Measurements from ENCODE around the gene FMN2. TPM values are rescaled to one million over a fixed set of nuclear protein-coding genes. Genes with fewer than 3 reads are reported as not detected.

The FMN2 gene
- total RNA-seq, 1 donor from 2014 or later: 0.52 TPM

DNA sequence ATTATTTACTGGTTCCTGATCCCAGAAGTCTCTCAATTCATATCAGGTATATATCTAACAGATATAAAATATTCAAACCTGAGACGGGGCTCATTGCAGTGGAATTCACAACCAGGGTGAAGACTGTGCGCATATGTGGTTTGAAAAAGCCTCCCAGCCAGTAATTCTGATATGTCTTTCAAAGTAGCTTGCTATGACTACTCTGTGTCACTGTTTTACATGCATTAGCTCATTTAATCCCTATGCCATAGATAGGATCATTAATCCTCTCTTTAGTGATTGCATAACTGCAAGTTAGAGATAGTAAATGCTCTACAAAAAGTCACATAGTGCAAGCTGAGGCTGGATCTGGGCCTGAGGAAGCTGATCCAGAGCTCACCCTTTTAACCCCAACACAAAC is 251.4 kb downstream of the FMN2 start:
- Histone ChIP-seq H3K27me3 (no peaks in the 10 kb centered on the region), H3K4me3 (no peak overlapping the region), H3K9me3 (no peaks in the 10 kb centered on the region), H3K4me1 (no peaks in the 10 kb centered on the region), H3K27ac (no peak overlapping the region), H3K36me3 (no peaks in the 10 kb centered on the region)
- no peak for ATAC-seq
- intact Hi-C loops (cut with DNase I): no loop called here
- DNase-seq: no peak
- TF ChIP-seq, protein P1, sequence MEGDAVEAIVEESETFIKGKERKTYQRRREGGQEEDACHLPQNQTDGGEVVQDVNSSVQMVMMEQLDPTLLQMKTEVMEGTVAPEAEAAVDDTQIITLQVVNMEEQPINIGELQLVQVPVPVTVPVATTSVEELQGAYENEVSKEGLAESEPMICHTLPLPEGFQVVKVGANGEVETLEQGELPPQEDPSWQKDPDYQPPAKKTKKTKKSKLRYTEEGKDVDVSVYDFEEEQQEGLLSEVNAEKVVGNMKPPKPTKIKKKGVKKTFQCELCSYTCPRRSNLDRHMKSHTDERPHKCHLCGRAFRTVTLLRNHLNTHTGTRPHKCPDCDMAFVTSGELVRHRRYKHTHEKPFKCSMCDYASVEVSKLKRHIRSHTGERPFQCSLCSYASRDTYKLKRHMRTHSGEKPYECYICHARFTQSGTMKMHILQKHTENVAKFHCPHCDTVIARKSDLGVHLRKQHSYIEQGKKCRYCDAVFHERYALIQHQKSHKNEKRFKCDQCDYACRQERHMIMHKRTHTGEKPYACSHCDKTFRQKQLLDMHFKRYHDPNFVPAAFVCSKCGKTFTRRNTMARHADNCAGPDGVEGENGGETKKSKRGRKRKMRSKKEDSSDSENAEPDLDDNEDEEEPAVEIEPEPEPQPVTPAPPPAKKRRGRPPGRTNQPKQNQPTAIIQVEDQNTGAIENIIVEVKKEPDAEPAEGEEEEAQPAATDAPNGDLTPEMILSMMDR (IDR thresholded peaks at IDR 0.05): no peak

DNA sequence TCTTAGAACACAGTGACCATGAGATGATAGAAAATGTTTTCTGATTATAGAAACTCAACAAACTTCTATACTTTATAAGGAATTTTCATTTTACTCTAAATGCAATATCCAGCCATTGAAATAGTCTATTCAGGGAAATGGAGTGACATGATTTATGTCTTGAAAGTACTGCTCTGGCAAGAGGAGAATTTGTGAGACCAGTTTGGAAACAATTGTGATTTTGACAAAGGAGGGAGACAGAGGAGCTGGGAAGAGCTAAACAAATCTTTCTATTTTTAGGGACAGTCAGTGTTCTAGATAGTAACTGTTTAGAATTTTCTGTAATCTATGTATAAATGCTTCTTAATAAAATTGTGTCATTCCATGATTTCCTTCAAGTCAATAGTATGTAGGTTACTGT is 252.3 kb downstream of the FMN2 start:
- no peak overlapping the region for H3K4me3 ChIP-seq
- ATAC-seq (no peak), DNase-seq (no peak)
- H3K27ac ChIP-seq: no peak overlapping the region
- H3K27me3 ChIP-seq: no peaks in the 10 kb centered on the region
- no peaks in the 10 kb centered on the region for H3K36me3 ChIP-seq
- TF ChIP-seq, protein P1 (IDR thresholded peaks at IDR 0.05): no peak
- intact Hi-C loops (cut with DNase I): no loop called here
- no peaks in the 10 kb centered on the region for H3K4me1 ChIP-seq
- no peaks in the 10 kb centered on the region for H3K9me3 ChIP-seq

DNA sequence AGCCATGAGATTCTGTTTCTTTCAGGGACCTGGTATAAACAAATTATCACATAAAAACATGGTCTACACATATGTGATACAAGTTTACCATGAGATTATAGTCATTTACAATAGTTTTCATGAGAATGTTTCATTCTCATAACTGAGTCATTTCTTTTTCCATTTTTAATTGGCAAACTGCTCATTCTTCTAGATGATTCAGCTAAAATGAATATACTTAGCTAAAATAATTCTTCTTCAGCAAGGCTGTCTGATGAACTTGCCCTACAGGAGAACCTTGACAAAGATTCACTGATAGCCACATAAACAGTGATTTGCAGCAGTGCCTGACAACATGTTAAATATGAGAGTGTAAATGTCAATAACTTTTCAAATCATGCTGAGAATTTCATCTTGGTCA is 253.2 kb downstream of the FMN2 start:
- H3K9me3 ChIP-seq: no peaks in the 10 kb centered on the region
- TF ChIP-seq, protein P1 (IDR thresholded peaks at IDR 0.05): no peak
- DNase-seq: no peak
- H3K36me3 ChIP-seq: no peaks in the 10 kb centered on the region
- H3K27ac ChIP-seq: no peak overlapping the region
- H3K4me3 ChIP-seq: no peak overlapping the region
- intact Hi-C loops (cut with DNase I): no loop called here
- ATAC-seq: no peak
- no peaks in the 10 kb centered on the region for H3K27me3 ChIP-seq
- no peaks in the 10 kb centered on the region for H3K4me1 ChIP-seq

DNA sequence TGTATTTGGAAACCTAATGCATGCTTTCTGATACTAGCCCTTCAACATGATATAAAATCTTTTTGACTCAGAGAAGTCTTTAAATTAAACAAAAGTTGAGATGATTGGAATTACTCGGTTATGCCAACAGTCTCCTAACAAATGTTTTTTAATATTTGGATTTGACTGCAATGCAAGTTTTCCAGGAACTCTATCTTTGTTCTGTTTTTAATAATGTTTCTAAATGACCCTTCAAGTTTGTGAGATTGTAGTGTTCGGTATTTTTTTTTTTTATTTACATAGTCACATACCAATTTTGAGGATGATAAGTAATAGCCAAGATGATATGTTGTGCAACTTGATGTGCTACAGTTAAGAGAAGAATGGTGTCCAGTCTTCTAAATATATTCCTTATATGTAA is 258.0 kb downstream of the FMN2 start:
- Histone ChIP-seq H3K36me3 (no peaks in the 10 kb centered on the region), H3K27ac (no peak overlapping the region), H3K4me3 (no peak overlapping the region), H3K27me3 (no peaks in the 10 kb centered on the region), H3K4me1 (no peaks in the 10 kb centered on the region), H3K9me3 (no peaks in the 10 kb centered on the region)
- ATAC-seq: no peak
- intact Hi-C loops (cut with DNase I): no loop called here
- DNase-seq: no peak
- TF ChIP-seq, protein P1 (IDR thresholded peaks at IDR 0.05): no peak

DNA sequence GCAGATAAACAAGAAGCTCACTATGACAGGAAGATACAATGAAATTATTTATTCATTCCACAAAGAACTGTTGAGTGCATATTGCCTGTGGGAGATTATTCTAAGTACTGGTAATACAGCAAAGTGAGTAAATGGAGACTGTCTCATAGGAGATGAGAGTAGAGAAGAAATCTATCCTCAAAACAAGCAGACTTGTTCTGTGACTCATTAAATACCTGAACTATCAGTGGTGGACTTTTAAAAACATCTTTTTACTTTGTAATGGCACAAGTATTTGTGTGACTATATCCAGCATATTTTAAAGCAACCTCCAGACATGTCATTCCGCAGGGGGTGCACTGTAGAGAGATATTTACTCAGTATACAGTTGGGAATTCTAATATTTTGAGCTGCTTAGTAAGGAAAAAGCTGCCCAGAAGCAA is 259.2 kb downstream of the FMN2 start:
- Histone ChIP-seq H3K9me3 (no peaks in the 10 kb centered on the region), H3K36me3 (no peaks in the 10 kb centered on the region), H3K27me3 (no peaks in the 10 kb centered on the region), H3K4me1 (no peaks in the 10 kb centered on the region), H3K4me3 (no peak overlapping the region), H3K27ac (no peak overlapping the region)
- ATAC-seq: no peak
- no peak for DNase-seq
- intact Hi-C loops (cut with DNase I): no loop called here
- TF ChIP-seq, protein P1 (IDR thresholded peaks at IDR 0.05): no peak

DNA sequence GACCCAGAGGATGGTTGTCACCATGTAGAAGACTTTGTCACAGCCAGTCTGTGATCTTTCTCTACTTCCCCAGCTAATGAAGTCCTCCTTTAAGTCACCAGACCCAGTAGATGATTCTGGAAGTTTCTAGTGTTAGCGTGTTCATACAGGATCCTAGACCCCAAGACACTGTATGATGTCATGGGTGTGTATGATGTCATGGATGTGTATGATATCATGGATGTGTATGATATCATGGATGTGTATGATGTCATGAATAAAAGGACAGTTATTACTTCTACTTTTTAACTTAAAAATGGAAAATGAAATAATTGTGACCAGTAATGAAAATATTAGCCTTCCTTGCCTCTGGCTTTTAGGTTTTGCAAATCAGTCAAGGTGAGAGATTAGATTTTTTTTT is 260.0 kb downstream of the FMN2 start:
- Histone ChIP-seq H3K27ac (no peak overlapping the region), H3K27me3 (no peaks in the 10 kb centered on the region), H3K9me3 (no peaks in the 10 kb centered on the region), H3K4me1 (no peaks in the 10 kb centered on the region), H3K4me3 (no peak overlapping the region), H3K36me3 (no peaks in the 10 kb centered on the region)
- TF ChIP-seq, protein P1 (IDR thresholded peaks at IDR 0.05): no peak
- no peak for ATAC-seq
- intact Hi-C loops (cut with DNase I): no loop called here
- no peak for DNase-seq
